Liver (tissue), 3 donors: ENCODE data around the gene GHR.

Experiments used
- GABPA ChIP-seq, 2 donors: IDR thresholded peaks in 1 of 2; conservative IDR thresholded peaks in 1 of 2; 2 replicates each; pipeline ENCODE4 v1.6.1; 2016; ENCODE audit warnings: antibody characterized with exemption in 2 of 2, mild to moderate bottlenecking in 1 of 2, moderate library complexity in 1 of 2
- JUND ChIP-seq, 2 donors: IDR thresholded peaks; 2 replicates each; pipeline ENCODE4 v1.6.1; 2016; ENCODE audit warnings: antibody characterized with exemption in 2 of 2
- RAD21 ChIP-seq, 2 donors: IDR thresholded peaks; 2 replicates each; pipeline ENCODE4 v1.6.1; 2016; ENCODE audit warnings: antibody characterized with exemption in 2 of 2, mild to moderate bottlenecking in 2 of 2
- RXRA ChIP-seq, 2 donors: IDR thresholded peaks; 2 replicates each; pipeline ENCODE4 v1.6.1; 2017 to 2018; ENCODE audit warnings: antibody characterized with exemption in 2 of 2, mild to moderate bottlenecking in 1 of 2
- TAF1 ChIP-seq: conservative IDR thresholded peaks from 2 replicates; pipeline ENCODE4 v1.6.1; 2016; ENCODE audit warnings: antibody characterized with exemption, mild to moderate bottlenecking
- YY1 ChIP-seq: IDR thresholded peaks from 2 replicates; pipeline ENCODE4 v1.6.1; 2016; ENCODE audit warnings: antibody characterized with exemption, mild to moderate bottlenecking
- TF ChIP-seq, protein P1 (sequence below): fragments of 150-350 bp; IDR thresholded peaks from 2 replicates; pipeline ENCODE4 v1.5.1; 2017; ENCODE audit warnings: improper control_type of control experiment, low read depth, low read length; ENCODE audit not compliant: missing input control
- TF ChIP-seq, protein P2 (sequence below): IDR thresholded peaks from 2 replicates; pipeline ENCODE4 v1.6.1; 2016; ENCODE audit warnings: antibody characterized with exemption, mild to moderate bottlenecking
- TF ChIP-seq, protein P3 (sequence below): IDR thresholded peaks from 2 replicates; pipeline ENCODE4 v1.6.1; 2016; ENCODE audit warnings: antibody characterized with exemption
- TF ChIP-seq, protein P4 (sequence below): IDR thresholded peaks from 2 replicates; pipeline ENCODE4 v1.6.1; 2016; ENCODE audit warnings: antibody characterized with exemption
- donor health status: healthy.
- donor health status: healthy.

DNA sequence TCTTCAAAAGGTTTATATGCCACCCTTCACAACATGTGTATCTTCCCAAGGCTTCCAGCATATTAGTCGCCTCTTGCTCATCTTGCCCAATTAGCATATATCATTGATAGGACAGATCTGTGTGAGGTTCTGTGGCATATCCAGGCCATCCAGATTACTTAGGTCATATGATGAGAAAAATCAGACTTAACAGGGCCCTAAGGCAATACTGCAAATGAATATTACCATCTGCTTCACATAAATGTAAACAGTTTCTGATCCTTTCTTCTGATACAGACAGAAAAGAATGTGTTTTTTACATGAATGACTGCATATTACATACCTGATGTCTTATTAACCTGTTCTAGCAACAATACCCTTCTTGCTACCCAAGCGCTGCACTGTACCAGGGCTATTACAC, 41.3 kb upstream of the GHR start:
- TF ChIP-seq, protein P1, sequence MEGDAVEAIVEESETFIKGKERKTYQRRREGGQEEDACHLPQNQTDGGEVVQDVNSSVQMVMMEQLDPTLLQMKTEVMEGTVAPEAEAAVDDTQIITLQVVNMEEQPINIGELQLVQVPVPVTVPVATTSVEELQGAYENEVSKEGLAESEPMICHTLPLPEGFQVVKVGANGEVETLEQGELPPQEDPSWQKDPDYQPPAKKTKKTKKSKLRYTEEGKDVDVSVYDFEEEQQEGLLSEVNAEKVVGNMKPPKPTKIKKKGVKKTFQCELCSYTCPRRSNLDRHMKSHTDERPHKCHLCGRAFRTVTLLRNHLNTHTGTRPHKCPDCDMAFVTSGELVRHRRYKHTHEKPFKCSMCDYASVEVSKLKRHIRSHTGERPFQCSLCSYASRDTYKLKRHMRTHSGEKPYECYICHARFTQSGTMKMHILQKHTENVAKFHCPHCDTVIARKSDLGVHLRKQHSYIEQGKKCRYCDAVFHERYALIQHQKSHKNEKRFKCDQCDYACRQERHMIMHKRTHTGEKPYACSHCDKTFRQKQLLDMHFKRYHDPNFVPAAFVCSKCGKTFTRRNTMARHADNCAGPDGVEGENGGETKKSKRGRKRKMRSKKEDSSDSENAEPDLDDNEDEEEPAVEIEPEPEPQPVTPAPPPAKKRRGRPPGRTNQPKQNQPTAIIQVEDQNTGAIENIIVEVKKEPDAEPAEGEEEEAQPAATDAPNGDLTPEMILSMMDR = no peak
- no peak for TF ChIP-seq JUND (IDR thresholded peaks at IDR 0.05)
- TF ChIP-seq GABPA (IDR thresholded peaks at IDR 0.05 in 1 of 2, conservative IDR thresholded peaks at IDR 0.05 in 1 of 2) = no peak
- TF ChIP-seq YY1 = no peak
- TF ChIP-seq TAF1 = no peak
- TF ChIP-seq, protein P2, sequence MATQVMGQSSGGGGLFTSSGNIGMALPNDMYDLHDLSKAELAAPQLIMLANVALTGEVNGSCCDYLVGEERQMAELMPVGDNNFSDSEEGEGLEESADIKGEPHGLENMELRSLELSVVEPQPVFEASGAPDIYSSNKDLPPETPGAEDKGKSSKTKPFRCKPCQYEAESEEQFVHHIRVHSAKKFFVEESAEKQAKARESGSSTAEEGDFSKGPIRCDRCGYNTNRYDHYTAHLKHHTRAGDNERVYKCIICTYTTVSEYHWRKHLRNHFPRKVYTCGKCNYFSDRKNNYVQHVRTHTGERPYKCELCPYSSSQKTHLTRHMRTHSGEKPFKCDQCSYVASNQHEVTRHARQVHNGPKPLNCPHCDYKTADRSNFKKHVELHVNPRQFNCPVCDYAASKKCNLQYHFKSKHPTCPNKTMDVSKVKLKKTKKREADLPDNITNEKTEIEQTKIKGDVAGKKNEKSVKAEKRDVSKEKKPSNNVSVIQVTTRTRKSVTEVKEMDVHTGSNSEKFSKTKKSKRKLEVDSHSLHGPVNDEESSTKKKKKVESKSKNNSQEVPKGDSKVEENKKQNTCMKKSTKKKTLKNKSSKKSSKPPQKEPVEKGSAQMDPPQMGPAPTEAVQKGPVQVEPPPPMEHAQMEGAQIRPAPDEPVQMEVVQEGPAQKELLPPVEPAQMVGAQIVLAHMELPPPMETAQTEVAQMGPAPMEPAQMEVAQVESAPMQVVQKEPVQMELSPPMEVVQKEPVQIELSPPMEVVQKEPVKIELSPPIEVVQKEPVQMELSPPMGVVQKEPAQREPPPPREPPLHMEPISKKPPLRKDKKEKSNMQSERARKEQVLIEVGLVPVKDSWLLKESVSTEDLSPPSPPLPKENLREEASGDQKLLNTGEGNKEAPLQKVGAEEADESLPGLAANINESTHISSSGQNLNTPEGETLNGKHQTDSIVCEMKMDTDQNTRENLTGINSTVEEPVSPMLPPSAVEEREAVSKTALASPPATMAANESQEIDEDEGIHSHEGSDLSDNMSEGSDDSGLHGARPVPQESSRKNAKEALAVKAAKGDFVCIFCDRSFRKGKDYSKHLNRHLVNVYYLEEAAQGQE = no peak
- TF ChIP-seq, protein P3, sequence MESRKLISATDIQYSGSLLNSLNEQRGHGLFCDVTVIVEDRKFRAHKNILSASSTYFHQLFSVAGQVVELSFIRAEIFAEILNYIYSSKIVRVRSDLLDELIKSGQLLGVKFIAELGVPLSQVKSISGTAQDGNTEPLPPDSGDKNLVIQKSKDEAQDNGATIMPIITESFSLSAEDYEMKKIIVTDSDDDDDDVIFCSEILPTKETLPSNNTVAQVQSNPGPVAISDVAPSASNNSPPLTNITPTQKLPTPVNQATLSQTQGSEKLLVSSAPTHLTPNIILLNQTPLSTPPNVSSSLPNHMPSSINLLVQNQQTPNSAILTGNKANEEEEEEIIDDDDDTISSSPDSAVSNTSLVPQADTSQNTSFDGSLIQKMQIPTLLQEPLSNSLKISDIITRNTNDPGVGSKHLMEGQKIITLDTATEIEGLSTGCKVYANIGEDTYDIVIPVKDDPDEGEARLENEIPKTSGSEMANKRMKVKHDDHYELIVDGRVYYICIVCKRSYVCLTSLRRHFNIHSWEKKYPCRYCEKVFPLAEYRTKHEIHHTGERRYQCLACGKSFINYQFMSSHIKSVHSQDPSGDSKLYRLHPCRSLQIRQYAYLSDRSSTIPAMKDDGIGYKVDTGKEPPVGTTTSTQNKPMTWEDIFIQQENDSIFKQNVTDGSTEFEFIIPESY = no peak
- no peak for TF ChIP-seq RXRA (IDR thresholded peaks at IDR 0.05)
- TF ChIP-seq RAD21 (IDR thresholded peaks at IDR 0.05) = no peak
- TF ChIP-seq, protein P4, sequence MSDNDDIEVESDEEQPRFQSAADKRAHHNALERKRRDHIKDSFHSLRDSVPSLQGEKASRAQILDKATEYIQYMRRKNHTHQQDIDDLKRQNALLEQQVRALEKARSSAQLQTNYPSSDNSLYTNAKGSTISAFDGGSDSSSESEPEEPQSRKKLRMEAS = no peak
